Ascending aorta (tissue), 2 donors: ENCODE measurements around the gene MRPS35. TPM values are rescaled to one million over a fixed set of nuclear protein-coding genes. Genes with fewer than 3 reads are reported as not detected.
A peak's percentile ranks its signal among the peaks of the same experiment; 100 is the strongest.

Experiments
- DNase-seq, 2 donors: peaks; one replicate each; pipeline ENCODE4 v3.0.0-alpha.2; 2019; ENCODE audit warnings: low spot score in 2 of 2
- H3K27ac ChIP-seq, 2 donors: fragments of 200-600 bp; sonication (generic); one replicate each; pipeline ENCODE4 v1.5.1; 2016 to 2017; ENCODE audit warnings: mild to moderate bottlenecking in 1 of 2
- H3K27me3 ChIP-seq: fragments of 200-600 bp; sonication (generic); one replicate; pipeline ENCODE4 v1.5.1; 2017
- H3K36me3 ChIP-seq, 2 donors: fragments of 200-600 bp; sonication (generic); one replicate each; pipeline ENCODE4 v1.5.1; 2016
- H3K4me1 ChIP-seq, 2 donors: fragments of 200-600 bp; sonication (generic); one replicate each; pipeline ENCODE4 v1.5.1; 2016 to 2017; ENCODE audit warnings: mild to moderate bottlenecking in 1 of 2
- H3K4me3 ChIP-seq, 2 donors: fragments of 200-600 bp; sonication (generic); one replicate each; pipeline ENCODE4 v1.5.1; 2016 to 2017; ENCODE audit warnings: mild to moderate bottlenecking in 1 of 2
- H3K9me3 ChIP-seq, 2 donors: fragments of 200-600 bp; sonication (generic); one replicate each; pipeline ENCODE4 v1.5.1; 2016
- CTCF ChIP-seq, 3 experiments: fragments of 200-600 bp in 2 of 3; fragments of 450-650 bp in 1 of 3; sonication (generic) in 2 of 3; IDR thresholded peaks; one replicate each; pipeline ENCODE4 v1.5.1; 2016 to 2019; ENCODE audit warnings: antibody characterized with exemption in 3 of 3, mild to moderate bottlenecking in 1 of 3, moderate library complexity in 1 of 3
- intact Hi-C: fragments of 100-400 bp; cut with DNase I; formaldehyde crosslinking; loops from one replicate; pipeline ENCODE4 v1.15.1; 2023
- total RNA-seq: library from RNA; depleted of rRNA; stranded (reverse); fragments of >200 nt; gene quantifications from one replicate; pipeline ENCODE4 v1.1.0, GENCODE V29; 2016

Gene MRPS35
- total RNA-seq, 1 donor from 2014 or later, result 2.7 TPM

- intact Hi-C loops, result no loop called here
- H3K27ac ChIP-seq, result no peak overlapping the region
These were observed 66.5 kb downstream of the MRPS35 start for GRCh38 chr12:27777141-27777540.

GRCh38 chr12:27778206-27778605 lies 67.6 kb downstream of the MRPS35 start:
- no peak for DNase-seq
- no peak for TF ChIP-seq CTCF (IDR thresholded peaks at IDR 0.05)
- peak overlapping the region in 1 of 2 donors; percentile 94 for H3K27ac ChIP-seq
- no peaks in the 10 kb centered on the region for H3K36me3 ChIP-seq
- no peak overlapping the region for H3K4me3 ChIP-seq
- H3K27me3 ChIP-seq, result no peaks in the 10 kb centered on the region
- H3K4me1 ChIP-seq, result peaks cover 0 to 9% of the 10 kb centered on the region in 2 donors
- no peaks in the 10 kb centered on the region for H3K9me3 ChIP-seq
- intact Hi-C loops, result no loop called here

More at GRCh38 chr12:27777141-27777540, 66.5 kb downstream of the MRPS35 start:
- DNase-seq, result no peak
- H3K4me1 ChIP-seq, result peaks cover 0 to 9% of the 10 kb centered on the region in 2 donors
- H3K36me3 ChIP-seq, result no peaks in the 10 kb centered on the region
- no peak for TF ChIP-seq CTCF (IDR thresholded peaks at IDR 0.05)
- no peaks in the 10 kb centered on the region for H3K9me3 ChIP-seq
- H3K4me3 ChIP-seq, result no peak overlapping the region
- H3K27me3 ChIP-seq, result no peaks in the 10 kb centered on the region

GRCh38 chr12:27779416-27779919 lies 68.8 kb downstream of the MRPS35 start:
- peak in 1 of 2 donors; percentile 66 for DNase-seq
- no peak for TF ChIP-seq CTCF (IDR thresholded peaks at IDR 0.05)
- Histone ChIP-seq H3K4me3 (peak overlapping the region; percentile 89 to 91), H3K9me3 (no peaks in the 10 kb centered on the region), H3K4me1 (peaks cover 0 to 11% of the 10 kb centered on the region in 2 donors), H3K27me3 (no peaks in the 10 kb centered on the region), H3K36me3 (no peaks in the 10 kb centered on the region), H3K27ac (peak overlapping the region; percentile 92 to 94)
- intact Hi-C loops, result loop anchor here (1.0 kb wide), 1 partner anchor 31 kb away; no protein-coding TSS in a partner anchor

- peaks cover 0 to 11% of the 10 kb centered on the region in 2 donors for H3K4me1 ChIP-seq
- H3K27me3 ChIP-seq, result no peaks in the 10 kb centered on the region
- no peaks in the 10 kb centered on the region for H3K36me3 ChIP-seq
- TF ChIP-seq CTCF (IDR thresholded peaks at IDR 0.05), result peak in 1 of 3 experiments; percentile 12
- intact Hi-C loops, result loop anchor here (1.0 to 5.0 kb wide), 4 partner anchors 29 to 69 kb away; partner anchors contain the start of gene MRPS35
- peak in 1 of 2 donors; percentile 87 for DNase-seq
- H3K27ac ChIP-seq, result peak within 1 kb of the TSS; percentile 92 to 94
- peak within 1 kb of the TSS; percentile 89 to 91 for H3K4me3 ChIP-seq
- H3K9me3 ChIP-seq, result no peaks in the 10 kb centered on the region
These were observed 69.4 kb downstream of the MRPS35 start, which contains the start of the genes KLHL42 and MANSC4 for GRCh38 chr12:27779920-27780611. KLHL42 (plus strand) TSS chr12:27780233; CDS start chr12:27780331, 98 bp downstream. MANSC4 (minus strand) TSS chr12:27780236; CDS start chr12:27771276, 8,960 bp downstream.

GRCh38 chr12:27780612-27781408 lies 70.2 kb downstream of the MRPS35 start:
- peak overlapping the region; percentile 92 to 94 for H3K27ac ChIP-seq
- no peak for TF ChIP-seq CTCF (IDR thresholded peaks at IDR 0.05)
- H3K27me3 ChIP-seq, result no peaks in the 10 kb centered on the region
- H3K4me3 ChIP-seq, result peak overlapping the region; percentile 89 to 91
- no peaks in the 10 kb centered on the region for H3K9me3 ChIP-seq
- DNase-seq, result peak in 1 of 2 donors; percentile 72
- H3K4me1 ChIP-seq, result peaks cover 0 to 16% of the 10 kb centered on the region in 2 donors
- no peaks in the 10 kb centered on the region for H3K36me3 ChIP-seq
- intact Hi-C loops, result loop anchor here (2.0 to 5.0 kb wide), 3 partner anchors 28 to 70 kb away; partner anchors contain the start of gene MRPS35
